GM12872 (cell line): ENCODE data around the gene CCDC195.

ENCODE experiments used
- TF ChIP-seq, protein P1 (sequence below): IDR thresholded peaks from 3 replicates; pipeline ENCODE4 v1.5.1; 2011; ENCODE audit warnings: low read depth, mild to moderate bottlenecking, low read length, moderate library complexity; ENCODE audit not compliant: insufficient read depth

CCDC195 gene

DNA sequence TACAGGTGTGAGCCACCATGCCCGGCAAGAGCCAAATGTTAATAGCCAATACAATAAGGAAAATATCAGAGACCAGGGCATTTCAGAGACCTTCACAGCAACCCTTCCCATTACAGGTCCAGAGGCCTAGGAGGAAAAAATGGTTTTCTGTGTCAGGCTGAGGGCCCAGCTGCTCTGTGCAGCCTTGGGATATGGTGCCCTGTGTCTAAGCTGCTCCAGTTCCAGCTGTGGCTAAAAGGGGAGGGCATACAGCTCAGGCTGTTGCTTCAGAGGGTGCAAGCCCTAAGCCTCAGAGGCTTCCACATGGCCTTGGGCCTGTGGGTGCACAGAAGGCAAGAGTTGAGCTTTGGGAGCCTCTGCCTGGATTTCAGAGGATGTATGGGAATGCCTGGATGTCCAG, 20.1 kb upstream of the CCDC195 start:
- TF ChIP-seq, protein P1, sequence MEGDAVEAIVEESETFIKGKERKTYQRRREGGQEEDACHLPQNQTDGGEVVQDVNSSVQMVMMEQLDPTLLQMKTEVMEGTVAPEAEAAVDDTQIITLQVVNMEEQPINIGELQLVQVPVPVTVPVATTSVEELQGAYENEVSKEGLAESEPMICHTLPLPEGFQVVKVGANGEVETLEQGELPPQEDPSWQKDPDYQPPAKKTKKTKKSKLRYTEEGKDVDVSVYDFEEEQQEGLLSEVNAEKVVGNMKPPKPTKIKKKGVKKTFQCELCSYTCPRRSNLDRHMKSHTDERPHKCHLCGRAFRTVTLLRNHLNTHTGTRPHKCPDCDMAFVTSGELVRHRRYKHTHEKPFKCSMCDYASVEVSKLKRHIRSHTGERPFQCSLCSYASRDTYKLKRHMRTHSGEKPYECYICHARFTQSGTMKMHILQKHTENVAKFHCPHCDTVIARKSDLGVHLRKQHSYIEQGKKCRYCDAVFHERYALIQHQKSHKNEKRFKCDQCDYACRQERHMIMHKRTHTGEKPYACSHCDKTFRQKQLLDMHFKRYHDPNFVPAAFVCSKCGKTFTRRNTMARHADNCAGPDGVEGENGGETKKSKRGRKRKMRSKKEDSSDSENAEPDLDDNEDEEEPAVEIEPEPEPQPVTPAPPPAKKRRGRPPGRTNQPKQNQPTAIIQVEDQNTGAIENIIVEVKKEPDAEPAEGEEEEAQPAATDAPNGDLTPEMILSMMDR = no peak

DNA sequence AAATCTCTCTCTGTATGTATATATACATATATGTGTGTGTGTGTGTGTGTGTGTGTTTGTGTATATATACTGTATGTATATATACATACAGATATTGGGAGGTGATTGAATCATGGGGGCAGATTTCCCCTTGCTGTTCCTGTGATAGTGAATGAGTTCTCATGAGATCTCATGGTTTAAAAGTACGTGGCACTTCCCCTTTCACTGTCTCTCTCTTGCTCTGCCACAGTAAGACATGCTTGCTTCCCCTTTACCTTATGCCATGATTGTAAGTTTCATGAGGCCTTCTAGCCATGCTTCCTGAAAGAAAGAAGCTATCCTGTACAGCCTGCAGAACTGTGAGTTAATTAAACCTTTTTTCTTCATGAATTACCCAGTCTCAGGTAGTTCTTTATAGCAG, 18.8 kb upstream of the CCDC195 start:
- TF ChIP-seq, protein P1 = no peak

DNA sequence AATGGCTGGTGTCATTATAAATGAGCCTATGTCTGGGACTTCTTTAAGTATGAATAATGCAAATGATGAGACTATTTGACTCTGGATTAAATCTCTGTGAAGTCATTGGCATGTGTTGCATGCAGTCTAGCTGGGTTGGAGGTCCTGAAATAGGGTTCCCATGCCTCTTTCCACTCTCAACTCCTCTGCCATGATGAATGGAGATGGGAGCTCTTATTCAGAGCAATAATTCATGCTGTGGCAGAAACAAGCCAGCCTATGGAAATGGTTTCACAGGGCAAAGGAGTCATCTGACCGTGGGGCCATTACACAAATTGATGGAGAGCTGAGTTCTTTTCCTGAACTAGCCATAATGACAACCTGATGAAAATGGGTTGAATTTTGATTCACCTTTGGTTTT, 15.5 kb upstream of the CCDC195 start:
- TF ChIP-seq, protein P1 = no peak

DNA sequence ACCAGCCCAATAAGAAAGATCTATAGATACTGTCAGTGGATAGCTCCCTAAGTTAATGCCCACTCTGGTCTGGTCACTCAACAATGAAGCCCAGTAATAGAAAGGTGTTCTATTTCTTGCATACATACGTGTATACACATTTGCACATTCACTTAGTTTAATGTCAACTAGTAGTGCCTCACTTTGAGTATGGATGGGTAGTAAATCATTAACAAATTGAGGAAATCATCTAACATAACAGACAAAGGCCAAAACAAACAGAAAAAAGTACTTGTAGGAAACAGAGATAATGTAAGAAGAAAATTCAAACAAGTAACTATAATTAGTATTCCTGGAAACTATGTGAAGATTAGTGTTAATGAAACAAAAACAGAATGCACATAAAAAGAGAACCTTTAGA, 13.3 kb upstream of the CCDC195 start:
- TF ChIP-seq, protein P1 = no peak

DNA sequence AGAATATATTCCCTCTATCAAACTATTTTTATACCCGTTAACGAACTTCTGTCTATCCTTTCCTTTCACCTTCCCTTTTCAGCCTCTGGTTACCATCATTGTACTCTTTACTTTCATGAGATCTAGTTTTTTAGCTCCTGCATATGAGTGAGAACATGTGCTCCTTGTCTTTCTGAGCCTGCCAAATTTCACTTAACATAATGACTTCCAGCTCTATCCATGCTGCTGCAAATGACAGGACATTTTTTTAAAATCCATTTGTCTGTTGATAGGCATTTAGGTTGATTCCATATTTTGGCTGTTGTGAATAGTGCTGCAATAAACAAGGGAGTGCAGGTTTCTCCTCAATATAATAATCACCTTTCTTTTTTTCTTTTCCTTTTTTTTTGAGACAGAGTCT, 8.2 kb upstream of the CCDC195 start:
- TF ChIP-seq, protein P1 = no peak

DNA sequence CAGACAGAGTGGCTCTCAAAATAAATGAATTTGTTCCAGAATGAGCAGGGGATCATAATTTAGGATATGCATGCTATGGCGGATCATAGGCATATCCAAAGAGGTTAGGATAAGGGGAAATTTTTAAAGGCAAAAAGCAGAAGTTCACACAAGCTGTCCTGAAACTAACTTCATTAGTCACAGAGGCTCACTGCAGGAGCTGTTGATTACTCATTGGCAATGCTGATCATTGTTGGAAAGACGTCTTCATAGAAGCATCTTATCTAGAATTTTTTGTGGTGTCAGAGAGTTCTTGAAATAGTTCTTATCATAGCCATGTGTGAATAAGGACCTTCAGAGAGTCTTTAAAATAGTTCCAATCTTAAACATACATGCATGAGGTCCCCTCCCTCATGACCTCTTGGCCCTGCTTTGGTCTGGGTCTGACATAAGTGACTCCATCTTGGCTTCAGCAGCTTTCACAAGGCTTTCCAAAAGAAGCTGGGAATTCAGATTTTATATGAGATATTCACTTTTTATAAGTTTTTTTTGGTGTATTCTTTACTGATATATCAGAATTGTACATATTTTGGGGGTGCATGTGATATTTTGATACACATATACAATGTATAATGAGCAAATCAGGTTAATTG, 7.5 kb upstream of the CCDC195 start:
- TF ChIP-seq, protein P1 = no peak

DNA sequence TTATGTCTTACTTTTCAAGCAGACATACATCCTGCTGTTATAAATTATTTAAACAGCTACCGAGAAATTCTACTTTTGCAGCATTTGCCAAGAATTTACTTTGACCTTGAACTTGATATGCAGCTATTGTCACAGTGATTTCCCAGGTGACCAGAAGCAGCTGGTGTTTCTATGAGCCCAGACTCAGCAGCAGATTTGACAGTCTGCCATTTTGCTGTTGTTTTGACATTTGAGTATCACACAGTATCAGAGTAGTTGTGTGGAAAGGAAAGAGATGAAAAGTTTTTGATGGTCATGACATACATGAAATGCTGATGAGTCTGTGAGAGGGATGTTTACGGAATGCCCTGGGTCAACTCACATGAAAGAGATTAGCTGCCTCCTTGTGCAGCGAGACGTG, 6.6 kb upstream of the CCDC195 start:
- TF ChIP-seq, protein P1 = no peak
